WI38 (cell line): ENCODE measurements around the gene CRYBA4.

Experiments
- H3K4me3 ChIP-seq: 2 replicates; pipeline ENCODE4 v1.5.1; 2011; ENCODE audit warnings: low read depth, mild to moderate bottlenecking, control low read depth, low read length
- CTCF ChIP-seq: IDR thresholded peaks from 2 replicates; pipeline ENCODE4 v1.5.1; 2012; ENCODE audit warnings: low read depth, mild to moderate bottlenecking, control low read depth, low read length

The CRYBA4 gene

GRCh38 chr22:26642465-26643417, 21.0 kb downstream of the CRYBA4 start:
- no peak for TF ChIP-seq CTCF
- no peak overlapping the region for H3K4me3 ChIP-seq

GRCh38 chr22:26643418-26644100, 21.8 kb downstream of the CRYBA4 start:
- TF ChIP-seq CTCF: no peak
- no peak overlapping the region for H3K4me3 ChIP-seq

- H3K4me3 ChIP-seq: no peak overlapping the region
- TF ChIP-seq CTCF: no peak
Observed at GRCh38 chr22:26646158-26646557, 24.4 kb downstream of the CRYBA4 start.

GRCh38 chr22:26648011-26648497, 26.3 kb downstream of the CRYBA4 start:
- no peak for TF ChIP-seq CTCF
- H3K4me3 ChIP-seq: no peak overlapping the region

- no peak for TF ChIP-seq CTCF
Observed at GRCh38 chr22:26648528-26649388, 27.0 kb downstream of the CRYBA4 start.

GRCh38 chr22:26650722-26651421, 29.1 kb downstream of the CRYBA4 start:
- no peak for TF ChIP-seq CTCF
- H3K4me3 ChIP-seq: no peak overlapping the region

More at GRCh38 chr22:26648528-26649388, 27.0 kb downstream of the CRYBA4 start:
- H3K4me3 ChIP-seq: no peak overlapping the region
